ENCODE results near the gene SKI.

GRCh38 chr1:2253036-2253796 is 25.1 kb downstream of the SKI start:
- no peak for TF ChIP-seq CTCF (IDR thresholded peaks at IDR 0.05; ENCODE audit: low read length)
- no peak for TF ChIP-seq EZH2 (optimal IDR thresholded peaks at IDR 0.05; ENCODE audit: low read depth, low read length)

Measured in MM.1S (cell line).